EL (cell line): ENCODE measurements around the gene HOXC4.
A peak's percentile ranks its signal among the peaks of the same experiment; 100 is the strongest.
"Not testable (repeated sequence)": the region's sequence is repeated elsewhere in the genome, so short reads cannot be mapped to it uniquely, and the experiment has no call there.

Experiments used
- DNase-seq: peaks from one replicate; pipeline ENCODE4 v3.0.0-alpha.2; 2016

Gene HOXC4

DNA sequence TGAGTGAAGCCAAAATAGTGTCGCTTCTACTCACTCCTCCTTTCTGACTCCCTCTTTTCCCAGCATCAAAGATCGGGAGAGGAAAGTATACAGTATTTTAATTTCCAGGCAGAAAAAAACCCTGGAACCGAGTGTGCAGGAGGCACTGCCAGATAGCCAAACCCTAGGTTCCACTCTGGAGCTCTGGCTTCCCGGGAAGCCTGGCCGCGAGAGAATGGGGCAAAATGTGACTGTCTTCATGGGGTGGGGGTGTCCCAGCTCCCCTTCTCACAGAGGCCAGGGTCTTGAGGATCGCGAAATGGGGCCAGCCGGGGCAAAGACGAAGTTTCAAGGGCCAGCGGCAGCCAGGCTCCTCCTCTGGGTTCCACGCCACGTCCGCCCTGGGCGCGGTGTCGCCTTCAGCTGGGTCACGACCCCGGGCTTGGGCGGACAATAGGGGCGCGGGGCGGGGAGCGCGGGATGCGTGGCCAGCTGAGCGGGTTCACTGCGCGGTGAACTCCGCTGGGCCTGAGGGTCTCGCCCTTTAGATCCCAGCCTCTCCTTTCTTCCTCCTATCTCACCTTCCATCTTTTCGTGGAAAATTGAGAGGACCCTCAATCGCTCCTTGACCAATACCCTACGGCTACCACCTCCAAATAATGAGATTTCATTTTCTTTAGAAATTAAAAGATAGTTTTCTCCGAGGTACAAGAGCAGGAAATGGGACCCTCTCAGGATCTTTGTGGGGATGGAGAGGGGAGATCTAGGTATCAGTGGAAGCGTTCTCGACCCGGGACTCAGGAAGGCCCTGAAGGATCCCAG is 6.7 kb downstream of the HOXC4 start:
- no peak for DNase-seq

DNA sequence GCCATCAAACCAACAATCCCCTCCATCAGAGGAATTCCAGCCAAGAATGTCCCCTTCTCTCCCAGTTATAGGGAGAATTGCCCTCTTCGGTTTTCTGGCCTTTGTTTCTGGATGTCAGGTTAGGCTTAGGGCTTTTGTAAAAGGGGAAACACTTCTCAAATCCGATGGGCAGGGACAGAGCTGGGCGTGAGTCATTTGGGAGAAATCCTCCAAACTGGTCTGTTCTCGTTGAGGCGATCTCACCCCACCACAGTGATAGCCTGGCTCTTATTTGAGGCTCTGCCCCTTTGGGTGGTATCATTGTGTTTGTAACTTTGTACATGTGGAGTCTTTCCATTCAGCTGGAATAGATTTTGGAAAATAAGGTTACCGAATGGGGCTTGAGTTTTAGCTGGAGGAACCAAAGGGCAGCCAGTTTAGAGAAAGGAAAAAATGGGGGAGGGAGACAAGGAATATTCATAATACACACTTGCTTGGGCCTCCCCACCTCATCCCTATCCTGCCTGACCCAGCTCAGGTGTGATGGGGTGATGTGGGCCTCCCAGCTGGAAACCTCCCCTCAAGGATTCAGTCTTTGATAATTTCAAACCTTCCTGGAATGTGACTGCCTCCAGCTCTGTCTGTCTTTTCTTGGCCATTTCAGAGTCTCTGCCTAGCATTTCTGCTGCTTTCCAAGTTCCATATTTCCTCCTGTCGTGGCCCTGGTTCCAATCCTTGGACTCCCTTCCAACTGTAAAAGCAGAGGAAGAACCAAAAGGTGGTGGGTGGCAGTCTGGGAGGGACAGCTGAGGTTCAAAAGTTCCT is 7.5 kb downstream of the HOXC4 start:
- DNase-seq = peak; percentile 11

DNA sequence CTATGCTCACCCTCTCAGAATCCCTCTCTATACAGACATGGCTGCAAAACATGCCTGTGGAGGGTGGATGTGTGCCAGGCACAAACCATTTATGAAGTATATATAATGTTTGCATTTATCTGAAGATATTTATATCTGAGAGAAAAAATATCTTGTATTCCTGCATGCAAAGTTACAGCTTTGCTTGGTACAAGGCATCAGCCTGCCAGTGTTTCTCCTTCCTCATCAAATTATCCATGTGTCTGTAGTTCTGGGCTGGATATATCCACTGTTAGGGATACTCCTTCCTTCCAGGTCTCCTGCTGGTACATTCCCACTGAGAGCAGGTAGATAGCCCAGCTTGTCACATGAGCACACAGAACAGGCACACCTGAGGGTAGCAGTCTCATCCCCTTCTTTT is 12.0 kb downstream of the HOXC4 start:
- DNase-seq = no peak

DNA sequence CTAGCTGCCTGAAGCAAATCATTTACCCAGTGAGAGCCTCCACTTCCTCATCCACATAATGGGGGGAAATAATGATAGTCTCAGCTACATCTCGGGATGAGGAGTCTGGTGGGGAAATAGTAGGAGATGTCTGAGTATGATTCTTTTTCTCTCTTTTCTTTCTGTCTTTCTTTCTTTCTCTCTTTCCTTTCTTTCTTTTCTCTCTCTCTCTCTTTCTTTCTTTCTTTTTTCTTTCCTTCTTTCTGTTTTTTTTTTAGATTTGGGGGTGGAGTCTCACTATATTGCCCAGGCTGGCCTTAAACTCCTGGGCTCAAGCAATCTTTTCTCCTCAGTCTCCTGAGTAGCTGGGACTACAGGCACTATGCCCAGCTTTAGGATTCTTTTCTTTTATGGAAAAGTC is 12.8 kb downstream of the HOXC4 start:
- DNase-seq = no peak

DNA sequence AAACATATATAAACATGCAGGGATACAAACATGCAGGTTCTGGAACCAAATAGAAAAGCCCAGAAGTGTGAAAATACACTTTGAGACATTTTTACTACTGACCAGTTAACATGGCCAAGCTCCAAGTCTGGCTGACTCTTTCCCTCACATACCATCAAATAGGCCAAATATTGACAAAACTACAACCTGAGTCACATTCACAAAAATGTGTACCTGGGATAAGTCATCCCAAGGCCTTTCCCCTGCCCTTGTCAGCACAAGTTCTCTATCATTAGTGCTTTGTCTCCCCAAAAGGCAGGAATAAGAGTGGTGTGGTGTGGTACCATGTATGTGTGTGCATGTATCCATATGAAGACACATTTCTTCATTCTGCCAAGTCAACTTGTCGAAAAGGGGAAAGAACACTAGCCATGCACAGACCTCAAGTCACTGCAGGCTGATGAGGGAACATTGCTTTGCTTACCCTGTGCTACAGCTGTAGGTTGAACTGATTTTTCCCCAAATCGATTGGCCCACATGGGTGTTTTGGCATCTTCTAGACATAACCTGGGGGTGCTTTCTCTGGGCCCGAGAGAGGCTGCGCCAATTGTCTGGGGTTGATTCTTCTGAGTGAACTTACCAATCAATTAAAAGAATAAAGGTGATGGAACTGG is 14.9 kb downstream of the HOXC4 start:
- no peak for DNase-seq

DNA sequence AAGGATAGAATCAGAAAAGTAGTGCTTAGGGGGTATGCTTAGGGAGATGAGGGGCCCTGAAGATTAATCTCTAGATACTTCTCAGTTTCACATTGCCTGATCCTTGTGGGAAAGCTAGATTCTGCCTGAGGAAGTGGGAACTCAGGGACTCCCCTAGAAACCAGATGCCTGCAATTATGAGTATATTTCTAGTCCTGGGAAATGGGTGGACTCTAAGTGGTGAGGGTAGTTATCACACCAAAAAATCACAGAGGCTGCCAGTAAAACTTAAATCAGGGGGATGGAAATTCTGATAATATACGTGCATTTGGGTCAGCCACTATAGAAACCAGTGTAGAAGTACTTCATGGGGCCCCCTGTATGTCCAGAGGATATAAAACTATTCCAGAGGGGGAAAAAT is 18.3 kb downstream of the HOXC4 start:
- DNase-seq = no peak

DNA sequence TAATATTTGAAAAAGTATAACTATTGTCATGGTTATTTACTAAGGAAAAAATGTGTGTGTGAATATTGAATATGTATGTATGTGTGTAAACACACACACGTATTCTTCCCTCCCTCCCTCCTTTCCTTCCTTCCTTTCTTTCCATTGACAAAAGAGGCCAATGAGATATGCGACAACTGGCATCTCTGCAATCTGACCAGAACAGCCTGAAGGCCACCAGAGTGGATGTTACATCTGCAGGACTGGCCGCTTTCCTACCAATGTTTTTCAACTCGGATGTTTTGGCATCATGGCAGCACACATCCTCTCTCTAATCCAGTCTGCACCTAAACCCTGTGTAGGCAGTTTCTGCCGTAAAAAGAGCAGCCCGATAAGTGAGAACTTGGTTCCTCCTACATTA is 20.7 kb downstream of the HOXC4 start:
- no peak for DNase-seq

DNA sequence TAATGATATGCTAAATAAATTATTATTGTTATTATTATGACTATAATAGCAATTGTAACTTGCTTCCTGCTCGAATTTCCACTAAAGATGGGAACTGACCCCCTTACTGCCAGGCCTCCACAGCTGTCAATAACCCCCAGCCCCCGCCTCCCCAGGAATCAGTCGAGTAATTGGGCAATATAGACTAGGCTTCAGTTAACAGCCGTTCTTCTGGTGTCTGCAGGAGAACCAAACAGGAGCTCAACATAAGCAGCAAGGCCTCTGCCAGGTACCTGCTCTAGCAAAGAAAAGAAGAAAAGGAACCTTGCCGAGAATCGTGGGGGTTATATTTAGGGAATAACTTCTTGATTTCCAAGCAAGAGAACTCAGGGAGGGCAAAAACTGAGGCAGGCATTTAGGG is 21.8 kb downstream of the HOXC4 start:
- DNase-seq = no peak

DNA sequence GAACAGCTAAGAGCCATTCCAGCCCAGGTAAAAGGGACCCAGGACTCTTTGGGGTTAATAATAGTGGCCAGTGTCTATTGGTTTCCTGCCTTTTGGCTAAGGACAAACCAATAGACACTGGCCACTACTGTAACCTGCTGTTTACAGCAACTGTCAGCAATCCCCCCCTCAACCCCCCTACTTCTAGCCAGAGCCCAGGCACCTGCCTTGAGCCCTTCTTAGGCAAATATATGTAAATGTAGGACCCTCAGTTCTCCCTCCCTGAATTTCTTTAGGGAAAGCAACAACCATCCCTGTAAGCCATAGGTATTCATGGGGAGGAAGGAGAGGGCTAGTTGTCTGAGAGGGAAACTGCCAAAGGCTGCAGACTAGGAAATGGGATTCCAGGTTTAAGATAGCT is 22.3 kb downstream of the HOXC4 start:
- DNase-seq = no peak

DNA sequence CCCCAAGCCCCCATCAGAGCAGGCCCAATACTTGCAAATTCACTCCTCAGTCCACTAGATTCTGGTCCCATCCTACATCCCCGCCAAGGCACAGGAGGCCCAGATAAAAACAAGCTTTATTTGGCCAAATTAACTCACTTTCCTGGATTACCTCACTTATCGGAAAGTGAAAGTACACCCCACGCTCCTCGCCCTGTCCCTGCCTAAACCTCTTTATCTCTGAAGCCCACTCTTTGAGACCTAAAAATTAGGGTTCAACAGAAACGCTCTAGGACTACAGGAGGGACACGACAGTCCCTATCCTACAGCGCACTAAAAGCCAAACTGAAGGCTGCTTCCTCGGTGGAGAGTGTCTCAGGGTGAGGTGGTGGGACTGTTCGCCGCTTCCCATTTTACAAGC is 24.2 kb downstream of the HOXC4 start:
- not testable (repeated sequence) for DNase-seq

DNA sequence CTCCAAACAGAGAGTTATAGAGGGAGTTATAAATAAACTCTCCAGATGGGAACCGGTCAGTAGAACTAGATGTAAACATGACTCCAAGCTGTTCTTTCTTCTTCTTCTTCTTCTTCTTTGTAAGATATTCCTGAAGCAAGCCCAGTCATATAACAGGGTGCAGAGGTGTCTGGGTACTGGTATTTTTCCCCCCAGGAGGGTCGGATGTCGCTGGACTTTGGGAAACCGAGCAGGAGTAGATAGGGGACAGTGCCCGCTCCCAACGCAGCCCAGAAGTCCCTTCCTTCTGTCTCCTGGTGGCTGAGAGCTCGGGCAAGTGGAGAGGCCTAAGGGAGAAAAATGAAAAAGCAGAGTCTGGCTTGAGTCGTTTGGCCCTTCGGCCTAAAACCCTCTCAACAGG is 25.5 kb downstream of the HOXC4 start:
- not testable (repeated sequence) for DNase-seq

DNA sequence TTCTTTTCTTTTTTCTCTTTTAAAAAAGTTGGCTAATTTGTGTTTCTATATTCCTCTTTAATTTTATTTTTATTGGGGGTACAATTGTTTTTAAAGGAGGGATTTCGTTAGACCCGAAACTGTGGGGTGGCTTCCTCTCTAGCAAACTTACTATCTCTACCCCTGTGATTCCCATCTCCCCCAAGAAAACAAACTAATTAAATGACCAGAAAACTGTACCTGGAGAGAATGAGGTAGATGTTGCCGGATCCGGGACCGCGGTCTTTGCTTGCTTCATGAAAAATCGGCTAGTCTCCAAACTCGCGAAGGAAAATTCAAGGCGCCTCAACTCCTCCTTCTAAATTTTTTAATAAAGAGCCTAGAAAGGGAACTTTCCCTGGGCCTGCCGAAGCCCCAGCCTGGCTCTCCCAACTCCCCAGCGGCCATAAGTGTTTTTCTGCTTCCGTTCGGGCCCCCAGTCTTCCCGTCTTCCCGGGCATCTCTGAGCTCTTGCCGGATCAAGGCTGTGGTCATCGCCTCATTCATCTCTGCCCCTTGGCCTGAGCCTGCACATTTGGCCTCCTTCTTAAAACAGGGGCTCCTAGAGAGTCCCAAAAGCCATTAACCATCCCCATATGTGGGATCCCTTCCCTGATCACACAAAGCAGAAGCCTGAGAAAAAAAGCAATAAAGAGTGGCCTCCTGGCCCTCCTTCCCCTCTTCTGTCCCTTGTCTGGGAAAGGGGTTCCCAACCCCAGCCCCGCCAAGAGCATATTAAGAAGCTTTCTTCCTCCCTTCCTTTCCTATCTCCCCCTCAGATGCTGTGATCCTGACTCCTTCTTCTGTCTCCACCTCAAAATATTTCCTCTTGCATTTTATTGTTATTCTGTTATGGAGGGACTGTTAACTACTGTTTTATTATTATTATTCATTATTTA is 26.6 kb downstream of the HOXC4 start:
- DNase-seq = not testable (repeated sequence)

DNA sequence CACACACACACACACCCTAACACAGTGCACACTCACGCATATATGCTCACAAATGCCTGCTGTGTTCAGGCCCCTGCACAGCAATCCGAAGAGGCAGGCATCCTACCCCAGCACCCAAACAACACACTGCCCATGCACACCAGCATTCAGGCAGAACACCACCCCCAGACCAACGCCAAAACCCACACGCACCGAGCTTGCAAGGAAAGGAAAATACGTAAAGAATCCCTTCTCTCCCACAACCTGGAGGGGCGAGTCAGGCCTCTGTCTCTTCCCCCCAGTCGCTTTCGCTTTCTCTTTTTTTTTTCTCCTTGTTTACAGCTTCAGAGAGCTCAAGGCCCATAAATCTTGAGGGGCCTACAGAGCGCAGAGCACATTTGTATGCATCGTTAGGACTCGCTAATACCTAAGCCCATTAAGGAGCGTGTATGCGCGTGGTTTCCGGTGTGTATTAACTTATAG is 27.4 kb downstream of the HOXC4 start:
- DNase-seq = not testable (repeated sequence)

DNA sequence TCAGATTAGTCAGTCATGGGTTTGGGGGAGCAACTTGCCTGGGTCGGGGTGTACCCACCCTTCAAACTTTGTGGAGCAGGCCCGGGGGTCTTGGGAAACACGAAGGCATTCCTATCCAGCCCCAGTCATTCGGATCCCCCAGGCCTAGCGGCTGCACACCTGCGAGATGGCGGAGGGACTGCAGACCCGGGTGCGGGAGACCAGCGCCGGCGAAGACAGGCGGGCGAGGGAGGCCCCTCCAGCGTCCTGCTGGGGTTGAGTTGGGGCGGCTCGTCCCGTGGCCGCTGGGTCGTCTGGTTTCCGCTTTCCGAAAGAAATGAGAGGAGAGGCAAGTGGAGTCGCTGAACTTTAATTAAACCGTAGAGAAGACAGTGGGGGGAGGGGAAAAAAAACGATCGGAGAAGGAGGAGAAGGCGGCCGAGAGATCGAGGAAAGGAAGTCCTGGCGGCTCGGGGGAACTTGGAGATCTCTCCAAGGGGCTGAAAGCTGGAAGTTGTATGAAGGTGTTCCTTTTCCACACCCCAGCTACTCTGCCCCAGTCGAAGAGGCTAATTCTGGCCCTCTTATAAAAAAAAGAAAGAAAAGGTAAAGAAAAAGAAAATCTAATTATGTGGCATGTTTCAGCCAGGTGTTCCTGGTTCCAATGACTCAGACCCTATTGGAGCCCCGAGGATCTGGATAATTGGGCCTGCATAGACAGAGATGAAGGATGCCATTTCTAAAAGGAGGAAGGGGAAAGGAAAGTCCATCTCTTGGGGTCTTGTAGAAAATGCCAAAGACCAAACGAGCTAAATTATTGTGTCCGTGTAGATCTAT is 28.2 kb downstream of the HOXC4 start:
- DNase-seq = not testable (repeated sequence)

DNA sequence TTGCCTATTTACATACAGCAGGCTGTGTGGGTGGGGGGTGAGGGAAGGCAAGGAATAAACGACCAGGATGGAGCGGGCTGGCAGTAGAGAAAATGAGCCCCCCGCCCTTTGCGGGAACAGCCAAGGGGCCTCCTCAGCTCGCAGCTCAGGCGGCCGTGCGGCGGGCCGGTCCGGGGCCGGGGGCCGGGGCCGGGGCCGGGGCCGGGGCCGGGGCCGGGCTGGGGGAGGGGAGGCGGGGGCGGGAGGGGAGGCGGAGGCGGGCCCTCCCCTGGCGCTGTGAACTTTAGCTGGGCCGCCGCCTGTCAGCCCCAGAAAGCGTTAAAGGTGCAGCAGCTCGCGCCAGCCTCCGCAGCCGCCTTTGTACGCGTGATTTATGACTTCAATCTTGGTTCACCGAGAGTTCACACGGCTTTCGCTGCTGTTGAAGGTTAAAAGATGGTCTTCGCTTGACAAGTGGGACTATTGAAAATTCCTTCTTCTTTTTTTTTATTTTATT is 28.8 kb downstream of the HOXC4 start:
- DNase-seq = no peak

DNA sequence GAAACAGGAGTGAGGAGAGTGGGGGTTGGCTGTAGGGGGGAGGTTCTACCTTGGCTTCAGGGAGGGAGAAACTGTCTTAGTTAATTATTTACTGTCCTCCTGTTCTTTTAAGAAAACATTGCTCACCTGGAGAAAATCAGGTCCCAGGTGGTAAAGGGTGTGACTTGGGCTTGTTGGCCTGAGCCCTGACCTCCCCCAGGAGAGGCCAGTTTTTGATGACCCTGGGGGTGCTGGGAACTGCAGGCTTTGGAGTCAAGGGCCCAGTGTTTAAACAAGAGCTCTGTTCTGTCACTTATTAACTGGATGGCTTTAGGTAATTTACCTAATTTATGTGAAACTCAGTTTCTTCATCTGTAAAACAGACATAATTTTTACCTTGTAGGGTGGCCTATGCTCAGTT is 34.4 kb downstream of the HOXC4 start:
- not testable (repeated sequence) for DNase-seq

DNA sequence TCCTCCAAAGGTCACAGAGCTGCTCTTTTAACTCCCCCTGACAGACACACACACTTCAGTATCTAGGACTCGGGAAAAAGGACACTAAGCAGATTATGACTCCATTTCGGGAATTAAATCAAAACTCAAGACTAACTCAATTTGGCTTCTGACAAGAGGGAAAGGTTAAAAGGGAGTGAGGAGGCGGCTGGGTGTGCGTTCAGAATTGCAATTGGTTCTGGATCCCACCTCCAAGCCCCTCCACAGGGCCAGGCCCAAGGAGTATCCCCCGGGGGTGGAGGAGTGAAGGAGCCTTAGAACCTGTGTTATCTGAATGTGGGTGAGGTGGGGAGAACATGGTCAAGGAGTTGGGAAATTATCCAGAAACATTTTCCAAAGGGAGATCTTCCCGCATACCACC is 35.8 kb downstream of the HOXC4 start:
- not testable (repeated sequence) for DNase-seq

DNA sequence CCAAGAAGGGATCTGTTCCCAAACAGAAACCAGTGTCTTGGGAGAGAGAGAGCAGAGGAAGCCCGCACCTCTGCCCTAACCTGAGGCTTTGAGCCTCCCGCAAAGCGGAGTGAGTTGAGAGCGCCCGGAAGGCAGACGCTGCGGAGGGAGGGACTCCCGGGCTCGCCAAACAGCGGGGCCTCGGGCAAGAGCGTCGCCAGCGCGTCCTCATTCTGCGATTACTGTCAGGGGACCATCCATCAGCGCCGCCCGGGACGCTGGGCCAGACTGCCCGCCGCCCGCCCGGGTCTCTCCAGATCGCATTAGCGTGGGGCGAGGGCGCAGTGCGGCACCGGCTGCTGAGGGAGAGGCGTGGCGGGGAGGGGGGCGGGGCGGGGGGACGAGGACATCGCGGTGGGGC is 36.7 kb downstream of the HOXC4 start:
- peak; percentile 13 for DNase-seq

DNA sequence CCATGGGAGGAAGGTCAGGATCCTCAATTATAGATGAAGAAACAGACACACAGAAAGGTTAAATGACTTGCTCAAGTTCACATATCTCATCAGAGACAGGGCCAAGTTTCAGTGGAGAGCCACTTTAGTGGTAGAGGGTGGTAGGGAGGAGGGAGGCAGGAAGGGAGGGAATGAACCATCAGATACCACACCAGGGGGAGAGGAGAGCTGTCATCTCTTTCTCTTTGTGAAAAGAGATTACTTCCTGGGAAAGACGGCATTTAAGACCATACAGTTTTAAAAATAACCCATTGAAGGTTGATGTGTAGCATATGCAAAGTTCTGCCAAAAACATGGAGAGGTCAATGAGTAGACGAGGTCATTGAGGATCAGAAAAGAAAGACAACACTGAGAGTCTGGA is 39.3 kb downstream of the HOXC4 start:
- DNase-seq = not testable (repeated sequence)

DNA sequence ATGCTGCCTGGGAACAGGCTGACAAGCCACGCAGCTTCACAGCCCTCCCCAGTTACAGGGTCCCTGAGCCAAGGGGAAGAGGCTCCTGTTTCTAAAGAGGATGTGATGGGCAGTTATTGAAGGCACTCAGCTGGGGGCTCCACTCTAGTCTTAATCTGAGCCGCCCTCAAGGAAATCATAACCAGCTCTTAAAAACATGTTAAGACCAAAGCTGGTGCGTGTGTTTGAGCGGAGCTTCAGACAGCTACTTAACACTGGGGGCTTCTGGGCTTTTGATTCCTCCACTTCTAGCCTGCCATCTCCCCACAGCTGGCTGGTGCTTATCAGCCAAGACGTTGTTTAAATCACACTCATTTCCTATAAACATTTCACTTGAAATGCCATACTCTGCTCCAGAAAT is 42.3 kb downstream of the HOXC4 start:
- not testable (repeated sequence) for DNase-seq

DNA sequence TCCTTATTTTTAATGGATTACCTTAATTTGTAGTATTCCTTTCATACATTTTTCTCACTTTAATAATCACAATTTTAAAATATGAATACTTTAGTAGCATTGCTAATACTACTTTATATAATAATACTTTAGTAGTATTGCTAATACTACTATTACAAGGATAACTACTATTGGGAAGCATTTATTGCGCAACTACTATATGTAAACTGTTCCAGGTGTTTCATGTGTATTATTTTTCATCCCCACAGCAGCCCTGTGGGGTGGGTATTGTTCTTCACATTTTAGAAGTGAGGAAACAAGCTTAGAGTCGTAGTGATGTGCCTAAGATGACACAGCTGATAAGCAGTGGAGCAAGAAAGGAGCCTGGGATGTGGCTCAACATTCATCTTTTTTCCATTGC is 45.0 kb downstream of the HOXC4 start:
- not testable (repeated sequence) for DNase-seq
